HepG2 (cell line): ENCODE data around the gene PCIF1. TPM values are rescaled to one million over a fixed set of nuclear protein-coding genes. Genes with fewer than 3 reads are reported as not detected.

Experiments
- AKNA ChIP-seq: sonication (generic); formaldehyde crosslinking; IDR thresholded peaks from 2 replicates; pipeline ENCODE4 v1.4.0; 2020; ENCODE audit warnings: missing genetic modification reagents, borderline replicate concordance
- CAMTA2 ChIP-seq: sonication (generic); formaldehyde crosslinking; IDR thresholded peaks from 2 replicates; pipeline ENCODE4 v1.4.0; 2020; ENCODE audit warnings: mild to moderate bottlenecking, missing genetic modification reagents, borderline replicate concordance
- MAZ ChIP-seq, 2 experiments: sonication (generic) in 1 of 2; formaldehyde crosslinking in 1 of 2; IDR thresholded peaks; 2 replicates each; pipeline versions ENCODE4 v1.5.0 to v1.6.1; 2012 to 2020; ENCODE audit warnings: low read depth in 2 of 2, mild to moderate bottlenecking in 2 of 2, borderline replicate concordance in 1 of 2, improper control_type of control experiment in 1 of 2, low read length in 1 of 2, missing genetic modification reagents in 1 of 2, moderate library complexity in 1 of 2
- PPARG ChIP-seq: conservative IDR thresholded peaks from 2 replicates; pipeline ENCODE4 v1.6.1; 2016; ENCODE audit warnings: missing biosample characterization, missing genetic modification reagents
- SOX6 ChIP-seq, 2 experiments: fragments of 450-650 bp in 1 of 2; sonication (generic) in 1 of 2; formaldehyde crosslinking in 1 of 2; IDR thresholded peaks; 2 replicates each; pipeline versions ENCODE4 v1.4.0 to v1.6.1; 2017 to 2020; ENCODE audit warnings: antibody characterized with exemption in 1 of 2, mild to moderate bottlenecking in 1 of 2, missing genetic modification reagents in 1 of 2
- ZNF142 ChIP-seq: sonication (generic); formaldehyde crosslinking; IDR thresholded peaks from 2 replicates; pipeline ENCODE4 v1.4.0; 2020; ENCODE audit warnings: missing genetic modification reagents
- ZNF451 ChIP-seq: sonication (generic); formaldehyde crosslinking; IDR thresholded peaks from 2 replicates; pipeline ENCODE4 v1.5.0; 2020; ENCODE audit warnings: mild to moderate bottlenecking, missing genetic modification reagents
- ZSCAN12 ChIP-seq: sonication (generic); formaldehyde crosslinking; IDR thresholded peaks from 2 replicates; pipeline ENCODE4 v1.9.0; 2021; ENCODE audit warnings: mild to moderate bottlenecking, missing genetic modification reagents
- polyA plus RNA-seq, 8 experiments: library from polyadenylated mRNA; depleted of rRNA in 3 of 8; stranded (reverse) in 7 of 8; unstranded in 1 of 8; fragments of >200 nt; fragmentation: Illumina TruSeq in 4 of 8; extraction: Trizol in 4 of 8; gene quantifications; 2 replicates each; pipeline versions ENCODE4 v1.2.1 to v1.2.3, GENCODE V29; 2011 to 2016; ENCODE audit warnings: low read depth in 4 of 8, missing spikeins in 1 of 8, mixed read lengths in 1 of 8; ENCODE audit not compliant: insufficient read depth in 1 of 8
- total RNA-seq, 5 experiments: library from RNA; depleted of rRNA; stranded (reverse); fragments of >200 nt; fragmentation: Illumina TruSeq; extraction: Trizol; gene quantifications; 2 replicates each; pipeline ENCODE4 v1.2.3, GENCODE V29; 2016; ENCODE audit warnings: low read depth in 1 of 5
- TF ChIP-seq, protein P1 (sequence below): sonication (generic); formaldehyde crosslinking; IDR thresholded peaks from 2 replicates; pipeline ENCODE4 v1.9.0; 2021; ENCODE audit warnings: mild to moderate bottlenecking, missing genetic modification reagents

The PCIF1 gene
- total and polyA plus RNA-seq, 2 of the 13 experiments (the other 11 are each of a cell fraction or from before 2014, with no cell fraction given) = 20.9 to 24.4 TPM

DNA sequence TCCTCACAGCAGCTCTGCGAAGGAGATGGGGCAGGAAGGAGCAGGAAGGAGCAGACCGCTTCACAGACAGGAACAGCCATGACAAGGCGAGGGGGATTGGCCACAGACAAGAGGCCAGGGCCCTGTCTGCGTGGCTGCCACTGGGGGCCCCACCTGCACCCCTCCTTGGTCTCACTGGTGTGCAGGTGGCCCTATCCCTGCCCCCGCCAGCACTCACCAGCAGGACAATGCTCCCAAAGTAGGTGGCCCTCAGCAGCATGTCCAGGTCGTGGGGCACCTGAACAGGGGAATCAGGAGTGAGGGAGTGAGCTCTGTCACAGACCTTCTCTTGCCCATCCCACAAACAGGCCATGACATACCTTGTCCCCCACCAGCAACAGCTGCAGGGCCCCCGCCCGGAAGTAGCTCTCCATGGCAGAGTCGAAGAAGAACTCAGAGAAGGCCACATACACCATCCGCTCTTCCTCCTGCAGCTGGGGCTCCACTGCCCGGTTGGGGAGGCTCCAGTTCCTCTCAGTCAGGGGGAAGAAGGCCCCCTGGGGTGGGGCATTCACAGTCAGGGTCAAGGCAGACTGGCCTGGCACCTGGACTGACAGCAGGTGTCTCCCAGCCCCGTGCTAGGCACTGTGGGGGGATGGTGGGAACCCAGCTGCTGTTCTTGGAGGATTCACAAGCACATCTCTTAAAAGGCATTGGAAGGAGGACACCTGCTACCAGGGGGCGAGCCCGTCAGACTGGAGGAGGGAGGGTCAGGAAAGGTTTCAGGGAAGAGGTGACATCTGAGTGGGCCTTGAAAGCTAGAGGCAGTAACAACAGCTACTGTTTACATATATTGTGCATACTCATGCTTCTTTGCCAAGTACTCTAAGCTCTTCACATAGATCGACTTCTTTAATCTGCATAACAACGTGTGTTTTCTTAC lies 29.6 kb upstream of the PCIF1 start (continued):
- TF ChIP-seq, protein P1, sequence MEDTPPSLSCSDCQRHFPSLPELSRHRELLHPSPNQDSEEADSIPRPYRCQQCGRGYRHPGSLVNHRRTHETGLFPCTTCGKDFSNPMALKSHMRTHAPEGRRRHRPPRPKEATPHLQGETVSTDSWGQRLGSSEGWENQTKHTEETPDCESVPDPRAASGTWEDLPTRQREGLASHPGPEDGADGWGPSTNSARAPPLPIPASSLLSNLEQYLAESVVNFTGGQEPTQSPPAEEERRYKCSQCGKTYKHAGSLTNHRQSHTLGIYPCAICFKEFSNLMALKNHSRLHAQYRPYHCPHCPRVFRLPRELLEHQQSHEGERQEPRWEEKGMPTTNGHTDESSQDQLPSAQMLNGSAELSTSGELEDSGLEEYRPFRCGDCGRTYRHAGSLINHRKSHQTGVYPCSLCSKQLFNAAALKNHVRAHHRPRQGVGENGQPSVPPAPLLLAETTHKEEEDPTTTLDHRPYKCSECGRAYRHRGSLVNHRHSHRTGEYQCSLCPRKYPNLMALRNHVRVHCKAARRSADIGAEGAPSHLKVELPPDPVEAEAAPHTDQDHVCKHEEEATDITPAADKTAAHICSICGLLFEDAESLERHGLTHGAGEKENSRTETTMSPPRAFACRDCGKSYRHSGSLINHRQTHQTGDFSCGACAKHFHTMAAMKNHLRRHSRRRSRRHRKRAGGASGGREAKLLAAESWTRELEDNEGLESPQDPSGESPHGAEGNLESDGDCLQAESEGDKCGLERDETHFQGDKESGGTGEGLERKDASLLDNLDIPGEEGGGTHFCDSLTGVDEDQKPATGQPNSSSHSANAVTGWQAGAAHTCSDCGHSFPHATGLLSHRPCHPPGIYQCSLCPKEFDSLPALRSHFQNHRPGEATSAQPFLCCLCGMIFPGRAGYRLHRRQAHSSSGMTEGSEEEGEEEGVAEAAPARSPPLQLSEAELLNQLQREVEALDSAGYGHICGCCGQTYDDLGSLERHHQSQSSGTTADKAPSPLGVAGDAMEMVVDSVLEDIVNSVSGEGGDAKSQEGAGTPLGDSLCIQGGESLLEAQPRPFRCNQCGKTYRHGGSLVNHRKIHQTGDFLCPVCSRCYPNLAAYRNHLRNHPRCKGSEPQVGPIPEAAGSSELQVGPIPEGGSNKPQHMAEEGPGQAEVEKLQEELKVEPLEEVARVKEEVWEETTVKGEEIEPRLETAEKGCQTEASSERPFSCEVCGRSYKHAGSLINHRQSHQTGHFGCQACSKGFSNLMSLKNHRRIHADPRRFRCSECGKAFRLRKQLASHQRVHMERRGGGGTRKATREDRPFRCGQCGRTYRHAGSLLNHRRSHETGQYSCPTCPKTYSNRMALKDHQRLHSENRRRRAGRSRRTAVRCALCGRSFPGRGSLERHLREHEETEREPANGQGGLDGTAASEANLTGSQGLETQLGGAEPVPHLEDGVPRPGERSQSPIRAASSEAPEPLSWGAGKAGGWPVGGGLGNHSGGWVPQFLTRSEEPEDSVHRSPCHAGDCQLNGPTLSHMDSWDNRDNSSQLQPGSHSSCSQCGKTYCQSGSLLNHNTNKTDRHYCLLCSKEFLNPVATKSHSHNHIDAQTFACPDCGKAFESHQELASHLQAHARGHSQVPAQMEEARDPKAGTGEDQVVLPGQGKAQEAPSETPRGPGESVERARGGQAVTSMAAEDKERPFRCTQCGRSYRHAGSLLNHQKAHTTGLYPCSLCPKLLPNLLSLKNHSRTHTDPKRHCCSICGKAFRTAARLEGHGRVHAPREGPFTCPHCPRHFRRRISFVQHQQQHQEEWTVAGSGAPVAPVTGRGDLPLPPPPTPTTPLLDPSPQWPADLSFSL (CRISPR knock-in tag) = no peak
- no peak for TF ChIP-seq ZNF451 (CRISPR knock-in tag)
- no peak for TF ChIP-seq PPARG (CRISPR knock-in tag)
- TF ChIP-seq MAZ (IDR thresholded peaks at IDR 0.05; ENCODE audit: borderline replicate concordance, low read depth, low read length) = no peak
- TF ChIP-seq MAZ (CRISPR knock-in tag; IDR thresholded peaks at IDR 0.05; ENCODE audit: low read depth) = no peak
- no peak for TF ChIP-seq ZNF142 (CRISPR knock-in tag)
- TF ChIP-seq AKNA (CRISPR knock-in tag) = no peak
- no peak for TF ChIP-seq CAMTA2 (CRISPR knock-in tag)
- TF ChIP-seq SOX6 (IDR thresholded peaks at IDR 0.05) = no peak
- no peak for TF ChIP-seq SOX6 (CRISPR knock-in tag; IDR thresholded peaks at IDR 0.05)
- no peak for TF ChIP-seq ZSCAN12 (CRISPR knock-in tag)
